Posterior cingulate gyrus (tissue), 11 donors: ENCODE data around the gene MYH15.
"Not testable (repeated sequence)": the region's sequence is repeated elsewhere in the genome, so short reads cannot be mapped to it uniquely, and the experiment has no call there.

ENCODE experiments used
- DNase-seq, 10 donors: peaks; one replicate each; pipeline versions ENCODE4 v3.0.0 to v3.0.0-alpha.2; 2020 to 2021; ENCODE audit warnings: mixed read lengths in 3 of 10
- intact Hi-C: fragments of 100-400 bp; cut with DNase I; formaldehyde crosslinking; loops from one replicate; pipeline ENCODE4 v1.15.1; 2023

Gene MYH15

DNA sequence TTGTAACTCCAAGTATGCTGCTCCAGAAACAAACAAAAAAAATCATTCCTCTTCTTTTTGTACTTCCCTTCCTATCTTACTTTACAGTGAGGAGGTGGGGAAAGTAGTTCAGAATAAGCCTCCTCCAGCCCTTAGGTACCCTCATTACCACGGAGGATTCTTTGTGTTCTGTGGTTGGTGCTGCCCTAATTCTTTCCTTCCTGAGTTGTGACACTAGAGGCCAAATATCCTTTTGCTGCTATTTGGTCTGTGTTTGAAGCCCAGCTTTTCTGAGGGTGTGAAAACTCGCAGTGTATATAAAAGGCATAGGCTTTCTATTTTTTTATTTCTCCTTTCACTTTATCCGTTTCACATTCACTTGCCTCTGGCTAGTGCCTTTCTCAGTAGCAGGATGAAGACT is 115.8 kb downstream of the MYH15 start:
- no peak for DNase-seq
- intact Hi-C loops: no loop called here

DNA sequence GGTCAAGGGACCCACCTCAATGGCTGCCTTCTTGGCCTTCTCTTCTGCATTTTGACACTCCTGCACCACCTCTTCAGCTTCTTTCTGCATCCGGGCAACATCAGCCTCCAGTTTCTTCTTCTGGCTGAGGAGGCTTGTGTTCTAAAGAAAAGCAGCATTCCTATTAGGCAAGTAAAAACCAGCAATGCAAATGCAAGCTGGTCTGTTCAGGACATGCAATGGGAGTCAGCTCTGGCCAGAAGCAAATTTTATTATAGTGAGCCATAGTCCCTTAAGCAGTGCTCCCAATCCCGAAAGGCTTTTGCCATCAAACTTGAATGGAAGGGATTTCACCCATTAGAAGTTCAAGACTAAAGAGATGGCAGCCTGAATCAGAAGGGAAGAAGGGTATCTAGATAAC is 116.4 kb downstream of the MYH15 start:
- no peak for DNase-seq
- intact Hi-C loops: no loop called here

GRCh38 chr3:108393128-108393900 is 117.1 kb downstream of the MYH15 start:
- DNase-seq: no peak
- intact Hi-C loops: no loop called here

DNA sequence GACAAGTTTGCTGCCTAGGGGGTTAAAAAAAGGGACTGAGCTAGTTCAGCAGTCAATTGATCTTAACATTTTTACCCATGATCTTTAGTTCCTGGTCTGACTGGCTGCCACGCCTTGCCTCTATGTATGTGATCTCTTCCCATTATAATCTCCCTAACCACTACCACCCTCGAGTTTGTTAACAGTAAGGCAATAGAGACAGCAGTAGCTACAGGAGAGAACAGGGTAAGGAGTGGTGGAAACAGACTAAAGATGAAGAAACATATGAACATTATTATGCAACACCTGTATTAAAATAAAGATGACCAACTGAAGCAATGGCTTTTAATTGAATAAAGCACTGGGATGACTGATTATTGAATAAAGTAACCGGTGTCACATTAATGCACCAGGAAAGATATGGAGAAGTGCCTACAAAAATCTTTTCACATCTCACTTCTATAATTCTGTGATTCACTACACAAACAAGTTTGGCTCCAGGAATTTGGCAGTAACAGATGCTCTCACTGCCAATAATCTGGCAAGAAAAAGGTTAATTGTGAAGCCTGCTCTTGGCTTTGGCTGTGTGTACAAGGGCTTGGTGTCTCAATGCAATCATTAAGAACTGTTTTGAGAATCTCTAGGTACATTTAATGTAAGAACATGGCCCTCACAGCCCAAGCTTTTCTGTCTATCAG is 118.3 kb downstream of the MYH15 start:
- DNase-seq: no peak
- intact Hi-C loops: no loop called here

GRCh38 chr3:108389372-108389771 is 121.0 kb downstream of the MYH15 start:
- no peak for DNase-seq
- intact Hi-C loops: no loop called here

DNA sequence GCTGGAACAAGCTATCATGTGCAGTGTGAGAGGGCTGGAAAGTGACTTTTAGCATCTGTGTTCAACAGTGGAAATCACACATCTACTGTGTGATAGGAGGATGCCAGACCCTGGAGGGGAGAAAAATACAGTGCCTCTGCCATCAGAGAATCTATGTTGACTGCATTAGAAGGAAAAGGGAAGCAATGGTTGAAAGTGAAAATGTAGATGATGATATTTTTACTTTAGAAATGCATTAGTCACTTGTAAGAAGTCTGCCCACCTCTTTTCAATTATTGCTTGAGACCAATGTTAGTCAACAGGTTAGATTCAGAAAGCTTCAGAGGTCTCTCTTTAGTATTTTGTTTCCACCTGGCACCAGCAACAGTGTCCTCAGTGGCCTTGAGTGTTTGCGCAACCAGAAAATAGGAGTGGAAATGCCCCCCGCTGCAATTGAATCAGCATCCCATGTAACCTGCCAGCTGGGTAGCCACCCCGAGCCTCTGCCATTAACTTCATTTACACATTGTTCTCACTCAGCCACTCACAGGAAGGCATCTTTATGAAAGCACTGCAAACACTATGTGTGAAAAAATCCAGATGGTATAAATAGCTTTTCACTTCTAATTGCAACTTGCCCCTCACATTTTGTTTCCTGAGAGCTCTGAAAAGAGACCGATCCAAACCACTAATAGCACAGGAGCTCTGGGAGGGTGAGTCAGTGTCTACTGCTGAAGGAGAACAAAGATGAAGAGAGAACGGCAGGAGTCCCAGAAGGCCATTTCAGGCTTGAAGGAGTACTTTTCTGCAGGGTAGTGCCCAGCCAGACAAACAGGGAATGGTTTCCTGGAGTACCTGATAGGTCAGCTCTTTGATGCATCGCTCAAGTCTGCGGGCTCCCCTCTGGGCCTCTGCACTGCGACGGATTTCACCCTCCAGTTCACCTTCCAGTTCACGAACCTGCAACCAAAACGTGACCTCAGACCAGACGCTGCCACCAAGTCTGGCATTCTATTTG is 122.0 kb downstream of the MYH15 start:
- peak in 4 of 10 donors; percentile 37 to 77 (median 55) for DNase-seq
- intact Hi-C loops: no loop called here

DNA sequence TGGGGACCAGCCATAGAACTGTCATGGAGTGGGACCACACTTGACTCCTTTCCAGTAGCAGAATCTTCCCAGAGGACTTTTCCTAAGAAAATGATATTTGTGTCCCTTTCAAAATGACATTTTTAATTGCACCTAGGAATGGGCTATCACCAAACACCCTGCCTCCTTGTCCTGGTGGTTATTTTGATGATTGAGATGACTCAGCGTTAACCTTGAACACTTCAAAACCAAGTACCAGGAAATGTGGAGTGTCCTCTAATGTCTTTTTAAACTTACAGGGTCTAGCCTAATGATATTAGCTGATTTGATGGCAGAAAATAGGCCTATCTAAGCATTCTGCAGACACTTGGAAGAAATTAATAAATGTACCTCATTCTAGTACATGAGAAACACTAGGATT is 123.3 kb downstream of the MYH15 start:
- DNase-seq: no peak
- intact Hi-C loops: no loop called here

DNA sequence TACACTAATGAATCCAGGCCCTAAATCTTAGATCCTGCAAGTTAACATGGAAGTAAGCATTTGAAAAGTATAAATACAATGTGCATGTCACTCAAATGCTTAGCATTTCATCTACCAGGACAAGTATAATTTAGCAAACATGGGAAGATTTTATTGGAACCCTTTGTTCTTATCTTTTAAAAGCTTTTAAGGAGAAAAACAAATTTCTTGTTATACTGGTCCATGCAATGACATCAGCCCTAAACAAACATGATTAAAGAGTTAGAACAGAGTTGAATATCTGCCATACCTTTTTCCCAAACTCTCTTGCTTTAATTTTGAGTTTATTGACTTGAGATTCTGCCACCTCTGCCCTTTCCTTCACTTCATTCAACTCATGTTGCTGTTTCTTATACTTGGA is 127.1 kb downstream of the MYH15 start:
- no peak for DNase-seq
- intact Hi-C loops: no loop called here

DNA sequence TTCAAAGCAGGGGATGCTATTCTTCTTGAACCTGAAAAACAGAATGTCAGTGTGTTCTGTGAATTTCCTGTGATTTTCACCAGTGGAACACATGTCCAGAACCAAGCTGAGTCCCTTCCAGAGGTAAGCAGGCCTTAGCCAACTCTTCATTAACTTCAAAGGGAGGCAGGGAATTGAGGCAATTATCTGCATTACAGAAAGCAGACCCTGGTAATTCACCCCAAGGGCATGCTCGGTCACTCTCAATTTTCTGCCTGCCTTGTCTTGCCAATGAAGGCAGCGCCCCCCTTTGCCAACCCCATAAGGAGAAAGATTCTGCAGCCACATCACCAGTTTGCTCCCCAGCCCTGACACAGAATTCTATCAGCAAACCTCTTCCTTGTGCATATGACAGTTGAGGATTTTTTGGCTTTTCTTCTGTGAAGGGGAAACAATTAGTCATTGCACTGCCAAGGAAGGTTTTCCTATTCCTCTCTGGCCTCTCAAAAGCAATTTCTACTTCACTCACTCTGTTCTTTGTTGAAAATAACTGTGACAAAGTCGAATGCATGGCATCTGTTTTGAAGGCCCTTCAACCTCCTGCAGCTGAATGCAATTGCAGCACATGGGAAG is 128.8 kb downstream of the MYH15 start:
- DNase-seq: no peak
- intact Hi-C loops: no loop called here

DNA sequence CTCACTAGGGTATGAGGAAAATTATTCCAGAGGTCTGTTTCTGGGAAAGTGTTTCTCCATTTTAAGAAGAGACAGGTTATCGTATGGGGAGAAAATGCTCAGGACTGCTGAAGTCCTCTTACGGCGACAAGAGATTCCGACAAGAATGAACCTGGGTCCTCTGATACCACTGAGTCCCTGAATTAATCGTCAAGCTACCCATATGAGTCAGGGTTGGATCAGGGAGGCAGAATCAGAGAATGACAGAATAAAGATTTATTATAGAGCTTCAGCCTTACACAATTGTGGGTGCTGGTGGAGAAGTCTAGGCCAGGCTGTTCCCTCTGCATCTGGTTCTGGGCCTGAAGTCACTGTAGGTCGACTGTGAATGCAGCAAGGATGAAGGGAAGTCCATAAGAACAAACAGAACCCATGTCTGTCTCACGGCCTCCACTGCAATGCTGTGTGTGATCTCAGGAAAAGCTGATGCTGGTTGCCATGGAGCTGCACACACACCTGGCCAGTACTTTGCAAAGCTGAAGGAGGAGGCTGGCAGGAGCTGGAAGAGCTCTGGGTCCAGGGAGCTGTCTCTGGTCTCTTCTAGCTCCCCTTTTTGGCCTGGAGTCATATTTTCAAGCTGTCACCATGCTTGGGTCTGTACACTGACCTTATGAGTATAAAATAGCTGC is 130.1 kb downstream of the MYH15 start:
- peak in 6 of 10 donors; percentile 17 to 87 (median 66) for DNase-seq
- intact Hi-C loops: no loop called here

DNA sequence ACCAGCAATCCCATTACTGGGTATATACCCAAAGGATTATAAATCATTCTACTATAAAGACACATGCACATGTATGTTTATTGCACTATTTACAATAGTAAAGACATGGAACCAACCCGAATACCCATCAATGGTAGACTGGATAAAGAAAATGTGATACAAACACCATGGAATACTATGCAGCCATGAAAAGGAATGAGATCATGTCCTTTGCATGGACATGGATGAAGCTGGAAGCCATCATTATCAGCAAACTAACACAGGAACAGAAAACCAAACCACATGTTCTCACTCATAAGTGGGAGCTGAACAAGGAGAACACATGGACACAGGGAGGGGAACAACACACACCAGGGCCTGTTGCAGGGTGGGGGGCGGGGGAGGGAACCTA is 131.4 kb downstream of the MYH15 start:
- intact Hi-C loops: not testable (repeated sequence)

GRCh38 chr3:108378153-108378951 is 132.0 kb downstream of the MYH15 start:
- DNase-seq: no peak
- intact Hi-C loops: no loop called here

More for the DNA sequence above, 131.4 kb downstream of the MYH15 start:
- not testable (repeated sequence) for DNase-seq

- intact Hi-C loops: no loop called here
- no peak for DNase-seq
These were observed 133.0 kb downstream of the MYH15 start for GRCh38 chr3:108377384-108377783.

DNA sequence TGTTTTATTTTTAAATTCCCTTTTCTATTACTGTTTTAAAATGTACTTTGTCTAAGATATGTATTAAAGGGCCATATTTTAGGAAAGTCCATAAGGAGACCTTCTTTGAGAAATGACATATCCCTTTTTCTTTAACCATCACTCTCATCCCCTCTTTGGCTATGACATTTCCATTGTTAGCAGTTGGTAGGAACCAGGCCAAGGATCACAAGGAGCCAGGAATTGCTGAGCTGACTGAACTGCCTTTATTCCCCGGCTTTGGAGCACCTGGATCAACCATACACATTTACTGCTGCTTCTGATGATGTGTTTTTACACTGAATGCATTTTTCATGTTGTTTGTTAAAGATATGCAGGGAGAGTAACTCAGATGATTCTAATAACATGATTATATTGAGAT is 134.4 kb downstream of the MYH15 start:
- DNase-seq: no peak
- intact Hi-C loops: no loop called here

- intact Hi-C loops: no loop called here
- peak in 2 of 10 donors; percentile 11 to 64 for DNase-seq
These were observed 151.4 kb downstream of the MYH15 start for GRCh38 chr3:108359011-108359410.

DNA sequence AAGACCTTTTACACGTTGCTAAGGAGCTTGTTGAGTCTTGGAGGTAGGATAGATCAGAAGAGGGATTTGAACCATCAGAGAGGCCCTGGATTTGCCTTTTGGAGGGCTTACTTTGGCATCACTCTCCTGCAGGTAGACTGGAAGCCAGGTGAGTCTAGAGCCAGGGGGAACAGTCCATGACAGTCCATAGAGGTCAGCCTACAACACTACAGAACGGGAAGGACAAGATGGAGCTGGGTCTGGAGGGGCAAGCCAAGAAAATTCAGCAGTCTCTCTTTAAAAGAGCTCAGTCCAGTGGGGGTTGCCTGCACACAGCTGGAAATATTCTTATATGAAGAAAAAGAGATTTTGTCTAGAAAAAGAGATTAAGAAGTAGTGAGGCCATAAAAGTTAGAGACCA is 153.4 kb downstream of the MYH15 start:
- no peak for DNase-seq
- intact Hi-C loops: no loop called here

DNA sequence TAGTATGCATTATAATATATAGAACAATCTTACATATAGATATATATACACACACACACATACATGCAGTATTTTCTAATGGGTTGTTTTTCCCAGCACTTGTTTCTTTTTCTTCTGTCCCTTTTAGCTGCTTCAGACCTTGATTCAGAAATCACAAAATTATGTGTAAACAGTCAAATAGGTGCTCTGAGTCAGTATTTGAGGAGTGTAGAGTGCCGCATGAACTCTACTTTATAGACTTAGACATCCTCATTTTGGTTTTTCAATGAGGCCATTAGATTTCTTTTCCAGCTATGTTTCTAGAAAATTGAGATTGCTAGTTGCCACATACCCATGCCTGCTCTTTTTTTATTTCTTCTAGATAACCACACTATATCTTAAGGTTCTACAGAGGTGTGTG is 155.8 kb downstream of the MYH15 start:
- DNase-seq: no peak
- intact Hi-C loops: no loop called here

- intact Hi-C loops: no loop called here
- no peak for DNase-seq
These were observed 158.2 kb downstream of the MYH15 start for GRCh38 chr3:108352176-108352575.
